H4 (cell line): Measurements from ENCODE around the gene MON1A. TPM values are rescaled to one million over a fixed set of nuclear protein-coding genes. Genes with fewer than 3 reads are reported as not detected.

Source experiments
- DNase-seq: peaks from one replicate; pipeline ENCODE4 v3.0.0-alpha.2; 2015; ENCODE audit warnings: low spot score
- total RNA-seq: library from RNA; depleted of rRNA; stranded (reverse); fragments of >200 nt; shearing (Covaris generic); gene quantifications from 2 replicates; pipeline ENCODE4 v1.2.3, GENCODE V29; 2014

Gene MON1A
- total RNA-seq, 1 experiment from 2014 or later, result 3.0 TPM

- DNase-seq, result no peak
These were observed 33.8 kb downstream of the MON1A start for GRCh38 chr3:49895791-49896190.

- no peak for DNase-seq
These were observed 40.3 kb downstream of the MON1A start for GRCh38 chr3:49889296-49889695.

- DNase-seq, result no peak
These were observed 42.7 kb downstream of the MON1A start for GRCh38 chr3:49886922-49887265.

GRCh38 chr3:49883998-49884397 is 45.6 kb downstream of the MON1A start:
- DNase-seq, result no peak

GRCh38 chr3:49882166-49882565 is 47.4 kb downstream of the MON1A start:
- no peak for DNase-seq

GRCh38 chr3:49880581-49881315 is 48.9 kb downstream of the MON1A start:
- DNase-seq, result no peak

GRCh38 chr3:49879721-49880120 is 49.9 kb downstream of the MON1A start:
- no peak for DNase-seq

GRCh38 chr3:49878686-49879085 is 50.9 kb downstream of the MON1A start:
- no peak for DNase-seq

- no peak for DNase-seq
These were observed 51.9 kb downstream of the MON1A start for GRCh38 chr3:49877716-49878115.

- DNase-seq, result no peak
These were observed 53.0 kb downstream of the MON1A start for GRCh38 chr3:49876567-49876966.

GRCh38 chr3:49873623-49874022 is 56.0 kb downstream of the MON1A start:
- DNase-seq, result no peak

GRCh38 chr3:49872801-49873281 is 56.8 kb downstream of the MON1A start:
- DNase-seq, result no peak

GRCh38 chr3:49871531-49872153 is 58.0 kb downstream of the MON1A start:
- DNase-seq, result no peak

GRCh38 chr3:49869525-49870126 is 60.0 kb downstream of the MON1A start, which contains the start of gene CAMKV:
TSS of gene CAMKV (minus strand) at chr3:49869906. CDS start at chr3:49862388, 7,518 bp downstream.
- no peak for DNase-seq

GRCh38 chr3:49868862-49869466 is 60.6 kb downstream of the MON1A start:
- DNase-seq, result no peak

- DNase-seq, result no peak
These were observed 61.7 kb downstream of the MON1A start for GRCh38 chr3:49867871-49868321.

- DNase-seq, result no peak
These were observed 62.2 kb downstream of the MON1A start for GRCh38 chr3:49867400-49867799.

GRCh38 chr3:49865198-49865784 is 64.3 kb downstream of the MON1A start:
- no peak for DNase-seq

- no peak for DNase-seq
These were observed 65.1 kb downstream of the MON1A start for GRCh38 chr3:49864505-49864904.

GRCh38 chr3:49859576-49860305 is 69.9 kb downstream of the MON1A start:
- no peak for DNase-seq
